Stimulated activated CD8-positive, alpha-beta memory T cell treated with anti-CD3 and anti-CD28 coated beads, Interleukin-12 subunit alpha, Interleukin-12 subunit beta, amount 100 ng/mL, for 24 hours (primary cell): ENCODE results near the gene B4GALT1.

ENCODE experiments used
- DNase-seq: peaks from one replicate; pipeline ENCODE4 v3.0.0-alpha.2; 2020; ENCODE audit errors: extremely low read depth

B4GALT1 gene

GRCh38 chr9:33124751-33125381 is 42.3 kb downstream of the B4GALT1 start:
- no peak for DNase-seq

- no peak for DNase-seq
These were observed 43.1 kb downstream of the B4GALT1 start for GRCh38 chr9:33124046-33124445.

- DNase-seq = no peak
These were observed 43.6 kb downstream of the B4GALT1 start for GRCh38 chr9:33123407-33124031.

GRCh38 chr9:33120620-33121019 is 46.5 kb downstream of the B4GALT1 start:
- DNase-seq = no peak

- DNase-seq = no peak
These were observed 49.3 kb downstream of the B4GALT1 start for GRCh38 chr9:33117796-33118195.

- no peak for DNase-seq
These were observed 49.8 kb downstream of the B4GALT1 start for GRCh38 chr9:33117306-33117705.

GRCh38 chr9:33116860-33117259 is 50.3 kb downstream of the B4GALT1 start:
- no peak for DNase-seq

- DNase-seq = no peak
These were observed 52.4 kb downstream of the B4GALT1 start for GRCh38 chr9:33114746-33115145.

- no peak for DNase-seq
These were observed 53.2 kb downstream of the B4GALT1 start for GRCh38 chr9:33113799-33114547.

- DNase-seq = no peak
These were observed 55.0 kb downstream of the B4GALT1 start for GRCh38 chr9:33112094-33112493.

- no peak for DNase-seq
These were observed 55.5 kb downstream of the B4GALT1 start for GRCh38 chr9:33111631-33112030.

- DNase-seq = no peak
These were observed 56.5 kb downstream of the B4GALT1 start for GRCh38 chr9:33110686-33111085.

GRCh38 chr9:33109850-33110595 is 57.1 kb downstream of the B4GALT1 start:
- no peak for DNase-seq

GRCh38 chr9:33109097-33109496 is 58.0 kb downstream of the B4GALT1 start:
- DNase-seq = no peak

GRCh38 chr9:33108472-33108871 is 58.7 kb downstream of the B4GALT1 start:
- no peak for DNase-seq

- no peak for DNase-seq
These were observed 59.4 kb downstream of the B4GALT1 start for GRCh38 chr9:33107762-33108161.

GRCh38 chr9:33106827-33107621 is 60.1 kb downstream of the B4GALT1 start:
- no peak for DNase-seq

GRCh38 chr9:33106372-33106771 is 60.8 kb downstream of the B4GALT1 start:
- no peak for DNase-seq

- no peak for DNase-seq
These were observed 61.2 kb downstream of the B4GALT1 start for GRCh38 chr9:33105959-33106358.

GRCh38 chr9:33105504-33105903 is 61.6 kb downstream of the B4GALT1 start:
- DNase-seq = no peak

- DNase-seq = no peak
These were observed 62.7 kb downstream of the B4GALT1 start for GRCh38 chr9:33104401-33104800.
